Measurements from ENCODE around the gene NRBF2.

Gene NRBF2

GRCh38 chr10:63155388-63156020 lies 22.4 kb downstream of the NRBF2 start:
- in situ Hi-C loops (cut with MboI; ENCODE audit: low pct_unique_long_range_greater_than_20kb, low sequenced_read_pairs), result no loop called here
- DNase-seq, result peak; percentile 29

GRCh38 chr10:63156236-63156635 lies 23.1 kb downstream of the NRBF2 start:
- in situ Hi-C loops (cut with MboI; ENCODE audit: low pct_unique_long_range_greater_than_20kb, low sequenced_read_pairs), result no loop called here
- DNase-seq, result no peak

GRCh38 chr10:63157845-63158624 lies 24.9 kb downstream of the NRBF2 start:
- in situ Hi-C loops (cut with MboI; ENCODE audit: low pct_unique_long_range_greater_than_20kb, low sequenced_read_pairs), result no loop called here
- peak; percentile 62 for DNase-seq

GRCh38 chr10:63161592-63161991 lies 28.5 kb downstream of the NRBF2 start:
- DNase-seq, result no peak
- in situ Hi-C loops (cut with MboI; ENCODE audit: low pct_unique_long_range_greater_than_20kb, low sequenced_read_pairs), result no loop called here

GRCh38 chr10:63164166-63164623 lies 31.1 kb downstream of the NRBF2 start:
- in situ Hi-C loops (cut with MboI; ENCODE audit: low pct_unique_long_range_greater_than_20kb, low sequenced_read_pairs), result no loop called here
- no peak for DNase-seq

GRCh38 chr10:63165249-63165648 lies 32.1 kb downstream of the NRBF2 start:
- in situ Hi-C loops (cut with MboI; ENCODE audit: low pct_unique_long_range_greater_than_20kb, low sequenced_read_pairs), result no loop called here

GRCh38 chr10:63166742-63167258 lies 33.7 kb downstream of the NRBF2 start:
- in situ Hi-C loops (cut with MboI; ENCODE audit: low pct_unique_long_range_greater_than_20kb, low sequenced_read_pairs), result no loop called here
- peak; percentile 77 for DNase-seq

More at GRCh38 chr10:63165249-63165648, 32.1 kb downstream of the NRBF2 start:
- DNase-seq, result no peak

- in situ Hi-C loops (cut with MboI; ENCODE audit: low pct_unique_long_range_greater_than_20kb, low sequenced_read_pairs), result no loop called here
- no peak for DNase-seq
Measured at GRCh38 chr10:63168821-63169462, 35.8 kb downstream of the NRBF2 start.

- in situ Hi-C loops (cut with MboI; ENCODE audit: low pct_unique_long_range_greater_than_20kb, low sequenced_read_pairs), result no loop called here
- no peak for DNase-seq
Measured at GRCh38 chr10:63169624-63170023, 36.5 kb downstream of the NRBF2 start.

GRCh38 chr10:63171255-63171855 lies 38.2 kb downstream of the NRBF2 start:
- in situ Hi-C loops (cut with MboI; ENCODE audit: low pct_unique_long_range_greater_than_20kb, low sequenced_read_pairs), result no loop called here
- DNase-seq, result no peak

- in situ Hi-C loops (cut with MboI; ENCODE audit: low pct_unique_long_range_greater_than_20kb, low sequenced_read_pairs), result no loop called here
Measured at GRCh38 chr10:63171926-63172325, 38.8 kb downstream of the NRBF2 start.

GRCh38 chr10:63173468-63174232 lies 40.5 kb downstream of the NRBF2 start:
- in situ Hi-C loops (cut with MboI; ENCODE audit: low pct_unique_long_range_greater_than_20kb, low sequenced_read_pairs), result no loop called here
- no peak for DNase-seq

More at GRCh38 chr10:63171926-63172325, 38.8 kb downstream of the NRBF2 start:
- no peak for DNase-seq

GRCh38 chr10:63175534-63175933 lies 42.4 kb downstream of the NRBF2 start:
- in situ Hi-C loops (cut with MboI; ENCODE audit: low pct_unique_long_range_greater_than_20kb, low sequenced_read_pairs), result loop anchor here (25.0 kb wide), 1 partner anchor 537 kb away; no protein-coding TSS in a partner anchor
- no peak for DNase-seq

GRCh38 chr10:63192826-63193225 lies 59.7 kb downstream of the NRBF2 start:
- in situ Hi-C loops (cut with MboI; ENCODE audit: low pct_unique_long_range_greater_than_20kb, low sequenced_read_pairs), result loop anchor here (25.0 kb wide), 1 partner anchor 519 kb away; no protein-coding TSS in a partner anchor

GRCh38 chr10:63197344-63198092 lies 64.4 kb downstream of the NRBF2 start:
- in situ Hi-C loops (cut with MboI; ENCODE audit: low pct_unique_long_range_greater_than_20kb, low sequenced_read_pairs), result loop anchor here (25.0 kb wide), 1 partner anchor 515 kb away; no protein-coding TSS in a partner anchor
- no peak for DNase-seq

More at GRCh38 chr10:63192826-63193225, 59.7 kb downstream of the NRBF2 start:
- no peak for DNase-seq

- in situ Hi-C loops (cut with MboI; ENCODE audit: low pct_unique_long_range_greater_than_20kb, low sequenced_read_pairs), result loop anchor here (25.0 kb wide), 1 partner anchor 513 kb away; no protein-coding TSS in a partner anchor
- DNase-seq, result no peak
Measured at GRCh38 chr10:63199716-63200115, 66.6 kb downstream of the NRBF2 start.

- no peak for DNase-seq
- in situ Hi-C loops (cut with MboI; ENCODE audit: low pct_unique_long_range_greater_than_20kb, low sequenced_read_pairs), result no loop called here
Measured at GRCh38 chr10:63200431-63200830, 67.3 kb downstream of the NRBF2 start.

GRCh38 chr10:63201118-63201517 lies 68.0 kb downstream of the NRBF2 start:
- in situ Hi-C loops (cut with MboI; ENCODE audit: low pct_unique_long_range_greater_than_20kb, low sequenced_read_pairs), result no loop called here
- DNase-seq, result no peak

Measured in KBM-7 (cell line).